Body of pancreas (tissue), 4 donors: ENCODE data around the gene WDR26.
A peak's percentile ranks its signal among the peaks of the same experiment; 100 is the strongest.

Experiments used
- POLR2A ChIP-seq, 3 donors: fragments of 450-650 bp; IDR thresholded peaks; one replicate each; pipeline ENCODE4 v1.6.1; 2016; ENCODE audit warnings: antibody characterized with exemption in 3 of 3, mild to moderate bottlenecking in 2 of 3
- TF ChIP-seq, protein P1 (sequence below), 7 experiments: fragments of 450-650 bp in 4 of 7; fragments of 200-600 bp in 3 of 7; sonication (generic) in 3 of 7; IDR thresholded peaks; one replicate each; pipeline ENCODE4 v1.5.1; 2016 to 2019; ENCODE audit warnings: antibody characterized with exemption in 7 of 7

DNA sequence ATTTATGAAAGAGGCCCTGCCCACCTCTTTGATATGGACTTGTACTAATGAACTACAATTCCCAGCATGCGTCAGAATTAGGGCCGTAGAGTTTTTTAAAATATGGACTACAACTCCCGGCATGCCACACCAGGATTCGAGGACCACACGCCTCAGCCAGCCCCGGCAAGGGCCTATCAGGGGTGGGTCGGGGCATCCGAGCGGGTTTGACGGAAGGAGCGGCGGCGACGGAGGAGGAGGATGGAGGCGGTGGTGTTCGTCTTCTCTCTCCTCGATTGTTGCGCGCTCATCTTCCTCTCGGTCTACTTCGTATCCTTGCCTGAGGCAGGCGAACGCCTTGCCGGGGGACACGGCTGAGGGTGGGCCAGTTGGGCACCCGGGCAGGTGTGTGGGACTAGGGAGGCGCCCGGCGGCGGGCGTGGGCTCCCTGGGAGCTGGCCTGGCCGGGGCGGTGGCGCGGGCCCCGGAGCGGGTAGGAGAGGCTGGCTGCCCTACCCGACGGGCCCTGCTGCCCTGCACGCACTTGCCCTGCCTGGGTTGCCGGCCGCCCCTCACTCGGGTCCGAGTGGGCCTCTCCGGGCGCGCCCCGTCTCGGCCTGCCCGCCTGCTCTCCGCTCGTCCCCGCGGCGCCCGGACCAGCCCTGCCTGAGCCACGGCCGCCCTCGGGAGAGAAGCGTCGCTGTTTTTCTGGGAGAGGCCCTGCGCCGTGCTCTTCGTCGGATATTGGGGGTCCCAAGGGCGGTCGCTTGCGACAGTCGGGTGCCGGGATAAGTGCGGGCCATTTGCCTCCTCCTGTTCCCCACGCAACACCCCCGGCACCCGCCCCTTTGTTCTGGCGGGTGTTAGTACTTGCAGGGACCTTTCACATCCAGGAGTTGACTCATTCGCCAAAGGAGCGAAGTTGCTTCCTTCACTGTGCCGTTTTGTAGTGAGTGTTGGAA, 77.6 kb downstream of the WDR26 start, which contains the start of gene CNIH4:
- TF ChIP-seq, protein P1, sequence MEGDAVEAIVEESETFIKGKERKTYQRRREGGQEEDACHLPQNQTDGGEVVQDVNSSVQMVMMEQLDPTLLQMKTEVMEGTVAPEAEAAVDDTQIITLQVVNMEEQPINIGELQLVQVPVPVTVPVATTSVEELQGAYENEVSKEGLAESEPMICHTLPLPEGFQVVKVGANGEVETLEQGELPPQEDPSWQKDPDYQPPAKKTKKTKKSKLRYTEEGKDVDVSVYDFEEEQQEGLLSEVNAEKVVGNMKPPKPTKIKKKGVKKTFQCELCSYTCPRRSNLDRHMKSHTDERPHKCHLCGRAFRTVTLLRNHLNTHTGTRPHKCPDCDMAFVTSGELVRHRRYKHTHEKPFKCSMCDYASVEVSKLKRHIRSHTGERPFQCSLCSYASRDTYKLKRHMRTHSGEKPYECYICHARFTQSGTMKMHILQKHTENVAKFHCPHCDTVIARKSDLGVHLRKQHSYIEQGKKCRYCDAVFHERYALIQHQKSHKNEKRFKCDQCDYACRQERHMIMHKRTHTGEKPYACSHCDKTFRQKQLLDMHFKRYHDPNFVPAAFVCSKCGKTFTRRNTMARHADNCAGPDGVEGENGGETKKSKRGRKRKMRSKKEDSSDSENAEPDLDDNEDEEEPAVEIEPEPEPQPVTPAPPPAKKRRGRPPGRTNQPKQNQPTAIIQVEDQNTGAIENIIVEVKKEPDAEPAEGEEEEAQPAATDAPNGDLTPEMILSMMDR (IDR thresholded peaks at IDR 0.05) = peak in 1 of 7 experiments; percentile 11
- TF ChIP-seq POLR2A (IDR thresholded peaks at IDR 0.05) = peak; percentile 25 to 86 (median 72)
